ENCODE results near the gene FAM216B. TPM values are rescaled to one million over a fixed set of nuclear protein-coding genes. Genes with fewer than 3 reads are reported as not detected.
"Not testable (repeated sequence)": the region's sequence is repeated elsewhere in the genome, so short reads cannot be mapped to it uniquely, and the experiment has no call there.

Gene FAM216B
- total RNA-seq, 1 donor from 2014 or later: not detected

DNA sequence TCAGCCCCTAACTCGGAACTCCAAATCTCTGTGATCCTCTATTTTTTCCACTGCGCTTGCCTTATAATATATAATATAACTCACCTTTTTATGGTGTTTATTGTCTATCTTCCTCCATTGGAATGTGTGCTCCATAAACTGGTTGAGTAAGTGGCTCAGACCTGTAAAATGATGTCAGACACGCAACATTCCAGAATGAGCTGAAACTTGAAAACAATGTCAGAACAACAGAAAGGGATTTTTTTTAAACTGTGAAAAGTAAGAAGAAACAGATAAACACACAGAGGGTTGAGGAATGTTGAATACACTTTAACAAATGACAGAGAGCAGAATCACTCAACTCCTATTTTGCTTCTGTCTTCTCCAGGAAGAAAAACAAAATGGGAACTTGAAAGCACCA lies 19.1 kb upstream of the FAM216B start:
- peaks cover 18% of the 10 kb centered on the region for H3K4me1 Mint-ChIP-seq
- H3K9me3 Mint-ChIP-seq: peaks cover 7% of the 10 kb centered on the region
- no peak for TF ChIP-seq CTCF (IDR thresholded peaks at IDR 0.05; ENCODE audit: unreplicated experiment)
- no peak for DNase-seq (ENCODE audit: low spot score in 2 of 2, unreplicated experiment in 2 of 2)
- no peak overlapping the region for H3K4me3 Mint-ChIP-seq
- no peaks in the 10 kb centered on the region for H3K36me3 Mint-ChIP-seq
- H3K27ac Mint-ChIP-seq: peak overlapping the region; percentile 90
- H3K27me3 Mint-ChIP-seq (ENCODE audit: low read depth): no peaks in the 10 kb centered on the region

DNA sequence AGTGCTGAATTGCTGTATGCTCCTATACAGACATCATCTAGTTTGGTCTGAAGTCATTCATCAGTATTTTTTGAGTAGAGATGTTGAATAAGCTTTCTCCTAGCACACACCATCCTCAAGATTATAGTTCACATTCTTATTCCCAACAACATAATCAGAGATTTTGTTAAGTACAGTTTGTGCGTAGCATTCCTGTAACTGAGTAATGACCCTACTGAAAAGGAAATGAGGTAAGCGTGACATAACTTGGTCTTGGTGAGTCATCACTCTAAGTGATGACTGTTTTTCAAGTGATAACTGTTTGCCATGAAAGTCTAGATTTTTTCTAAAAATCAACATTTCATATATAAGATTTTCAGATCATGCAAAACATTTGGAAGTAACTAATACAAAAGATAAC lies 18.5 kb upstream of the FAM216B start:
- no peak for DNase-seq (ENCODE audit: low spot score in 2 of 2, unreplicated experiment in 2 of 2)
- no peak for TF ChIP-seq CTCF (IDR thresholded peaks at IDR 0.05; ENCODE audit: unreplicated experiment)
- Mint-ChIP-seq H3K4me1 (peaks cover 17% of the 10 kb centered on the region), H3K9me3 (peaks cover 2% of the 10 kb centered on the region), H3K36me3 (no peaks in the 10 kb centered on the region), H3K27ac (peak overlapping the region; percentile 55), H3K27me3 (ENCODE audit: low read depth) (no peaks in the 10 kb centered on the region), H3K4me3 (no peak overlapping the region)

DNA sequence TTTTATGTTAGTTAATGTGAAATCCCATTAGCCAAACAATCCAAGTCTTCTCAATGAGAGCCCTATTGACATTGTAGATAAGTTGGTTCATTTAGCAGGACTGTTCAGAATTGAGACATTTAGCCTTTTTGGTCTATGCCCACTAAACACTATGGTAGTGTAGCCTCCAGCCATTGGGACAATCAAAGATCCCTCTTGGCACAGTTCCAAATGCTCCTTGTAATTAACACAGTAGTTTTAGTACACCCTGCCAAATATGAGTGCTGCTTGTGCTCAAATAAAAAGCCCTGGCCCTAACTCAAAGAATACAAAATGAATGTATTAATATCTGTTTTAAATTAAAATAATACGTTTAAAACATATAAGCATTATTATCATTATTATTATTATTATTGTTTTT lies 15.4 kb upstream of the FAM216B start:
- DNase-seq (ENCODE audit: low spot score in 2 of 2, unreplicated experiment in 2 of 2): no peak
- Mint-ChIP-seq H3K27ac (no peak overlapping the region), H3K9me3 (no peaks in the 10 kb centered on the region), H3K27me3 (ENCODE audit: low read depth) (no peaks in the 10 kb centered on the region), H3K4me1 (peaks cover 12% of the 10 kb centered on the region), H3K4me3 (no peak overlapping the region), H3K36me3 (no peaks in the 10 kb centered on the region)
- no peak for TF ChIP-seq CTCF (IDR thresholded peaks at IDR 0.05; ENCODE audit: unreplicated experiment)

GRCh38 chr13:42769650-42770049 lies 11.7 kb upstream of the FAM216B start:
- H3K27me3 Mint-ChIP-seq (ENCODE audit: low read depth): no peaks in the 10 kb centered on the region
- H3K9me3 Mint-ChIP-seq: peaks cover 28% of the 10 kb centered on the region
- H3K36me3 Mint-ChIP-seq: peaks cover 9% of the 10 kb centered on the region
- no peak overlapping the region for H3K4me3 Mint-ChIP-seq
- no peak overlapping the region for H3K27ac Mint-ChIP-seq
- TF ChIP-seq CTCF (IDR thresholded peaks at IDR 0.05; ENCODE audit: unreplicated experiment): no peak
- no peaks in the 10 kb centered on the region for H3K4me1 Mint-ChIP-seq
- DNase-seq (ENCODE audit: low spot score in 2 of 2, unreplicated experiment in 2 of 2): no peak

DNA sequence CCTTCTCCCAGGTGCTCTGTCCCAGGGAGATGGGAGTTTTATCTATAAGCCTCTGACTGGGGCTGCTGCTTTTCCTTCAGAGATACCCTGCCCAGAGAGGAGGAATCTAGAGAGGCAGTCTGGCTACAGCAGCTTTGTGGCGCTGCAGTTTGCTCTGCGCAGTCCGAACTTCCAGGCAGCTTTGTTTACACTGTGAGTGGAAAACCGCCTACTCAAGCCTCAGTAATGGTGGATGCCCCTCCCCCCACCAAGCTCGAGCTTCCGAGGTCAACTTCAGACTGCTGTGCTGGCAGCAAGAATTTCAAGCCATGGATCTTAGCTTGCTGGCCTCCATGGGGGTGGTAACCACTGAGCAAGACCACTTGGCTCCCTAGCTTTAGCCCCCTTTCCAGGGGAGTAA lies 4.8 kb upstream of the FAM216B start:
- not testable (repeated sequence) for DNase-seq (ENCODE audit: low spot score in 2 of 2, unreplicated experiment in 2 of 2); H3K27ac Mint-ChIP-seq; H3K27me3 Mint-ChIP-seq (ENCODE audit: low read depth); H3K4me3 Mint-ChIP-seq; H3K4me1 Mint-ChIP-seq
- peaks cover 13% of the 10 kb centered on the region for H3K36me3 Mint-ChIP-seq
- H3K9me3 Mint-ChIP-seq: peaks cover 49% of the 10 kb centered on the region

- no peak overlapping the region for H3K4me3 Mint-ChIP-seq
- peaks cover 2% of the 10 kb centered on the region for H3K4me1 Mint-ChIP-seq
- H3K27ac Mint-ChIP-seq: no peak overlapping the region
- peaks cover 42% of the 10 kb centered on the region for H3K9me3 Mint-ChIP-seq
- no peak for TF ChIP-seq CTCF (IDR thresholded peaks at IDR 0.05; ENCODE audit: unreplicated experiment)
- DNase-seq (ENCODE audit: low spot score in 2 of 2, unreplicated experiment in 2 of 2): no peak
- peaks cover 13% of the 10 kb centered on the region for H3K36me3 Mint-ChIP-seq
- H3K27me3 Mint-ChIP-seq (ENCODE audit: low read depth): peaks cover 2% of the 10 kb centered on the region
These were observed 3.9 kb upstream of the FAM216B start for GRCh38 chr13:42777467-42777866.

Measured in mesothelial cell of epicardium (in vitro differentiated cells).